ENCODE measurements around the gene KRT77. TPM values are rescaled to one million over a fixed set of nuclear protein-coding genes. Genes with fewer than 3 reads are reported as not detected.

The KRT77 gene
- total RNA-seq, 1 experiment from 2014 or later, result not detected

DNA sequence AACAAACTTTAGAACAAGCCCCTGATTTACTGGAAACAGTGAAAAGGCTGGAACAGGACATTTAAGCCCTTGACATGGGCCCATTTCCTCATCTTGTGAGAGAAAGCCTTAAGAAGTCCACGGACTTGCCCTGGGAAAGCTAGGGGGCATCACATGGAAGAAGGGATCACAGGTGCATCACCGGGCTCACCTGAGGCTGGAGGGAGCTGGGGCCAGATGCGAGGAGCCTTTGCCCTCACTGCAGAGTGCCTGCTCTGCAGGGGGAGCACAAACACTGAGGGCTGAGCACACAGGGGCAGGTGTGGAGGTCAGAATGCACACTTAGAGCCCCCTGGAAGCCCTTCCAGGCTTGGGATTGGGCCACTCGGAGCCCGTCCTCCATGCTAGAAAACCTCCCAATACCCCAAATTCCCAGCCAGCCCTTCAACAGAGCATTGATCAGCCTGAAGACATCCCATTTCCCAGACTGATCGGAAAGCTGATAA is 17.9 kb downstream of the KRT77 start:
- in situ Hi-C loops (cut with HindIII; ENCODE audit: low pct_unique_long_range_greater_than_20kb, low sequenced_read_pairs), result no loop called here

DNA sequence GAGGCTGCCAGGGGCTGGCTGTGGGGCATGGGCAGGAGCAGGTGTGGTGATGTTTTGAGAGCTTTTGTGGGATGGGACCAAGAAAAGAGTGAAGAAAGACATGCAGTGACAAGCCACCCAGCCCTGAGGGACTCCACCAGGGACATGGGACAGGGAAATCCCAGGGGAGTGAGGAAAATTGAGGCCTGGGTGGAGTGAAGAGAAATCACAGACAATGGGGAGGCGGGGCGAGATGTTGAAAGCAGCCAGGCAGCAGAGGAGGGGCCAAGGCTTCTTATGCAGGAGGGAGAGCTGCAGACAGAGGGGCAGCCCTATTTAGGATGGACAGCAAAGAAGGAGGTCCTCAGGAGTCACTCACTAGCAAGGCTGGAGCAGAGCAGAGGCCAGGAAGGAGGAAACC is 18.9 kb downstream of the KRT77 start:
- in situ Hi-C loops (cut with HindIII; ENCODE audit: low pct_unique_long_range_greater_than_20kb, low sequenced_read_pairs), result no loop called here
- DNase-seq (ENCODE audit: low read depth, low spot score), result no peak

More for the DNA sequence above, 17.9 kb downstream of the KRT77 start:
- no peak for DNase-seq (ENCODE audit: low read depth, low spot score)

DNA sequence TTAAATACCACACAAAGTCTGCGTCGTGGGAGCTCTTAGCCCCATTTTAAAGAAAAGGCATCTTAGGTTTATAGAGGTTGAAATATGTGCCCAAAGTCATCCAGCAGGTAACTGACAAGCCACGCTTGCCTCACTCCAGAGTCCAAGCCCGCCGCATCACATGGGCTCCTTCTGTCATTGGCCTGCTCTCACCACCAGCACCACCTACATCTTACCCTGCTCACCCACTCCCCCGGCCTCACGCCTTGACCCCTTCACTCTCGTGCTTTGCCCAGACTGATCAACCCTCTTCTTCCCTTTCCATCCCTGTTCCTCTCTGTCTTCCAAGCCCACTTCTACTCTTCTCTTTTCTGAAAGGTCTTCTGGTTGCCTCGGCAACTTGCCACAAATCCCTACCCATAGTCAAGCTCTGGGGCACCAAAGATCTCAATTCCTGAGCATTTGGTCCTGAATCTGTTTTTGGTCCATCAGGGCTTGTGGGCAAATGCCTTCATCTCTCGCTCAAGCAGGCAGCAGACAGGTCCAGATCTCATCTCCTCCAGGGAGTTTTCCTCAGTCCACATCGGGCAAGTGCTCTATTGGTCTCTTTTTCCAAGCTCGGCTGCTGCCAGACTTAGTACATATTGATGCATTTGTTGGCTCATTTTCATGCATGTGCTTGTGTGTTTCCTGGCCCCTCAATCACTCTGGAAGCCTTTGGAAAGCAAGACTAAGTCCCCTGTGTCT is 19.6 kb downstream of the KRT77 start:
- no peak for DNase-seq (ENCODE audit: low read depth, low spot score)
- in situ Hi-C loops (cut with HindIII; ENCODE audit: low pct_unique_long_range_greater_than_20kb, low sequenced_read_pairs), result no loop called here

DNA sequence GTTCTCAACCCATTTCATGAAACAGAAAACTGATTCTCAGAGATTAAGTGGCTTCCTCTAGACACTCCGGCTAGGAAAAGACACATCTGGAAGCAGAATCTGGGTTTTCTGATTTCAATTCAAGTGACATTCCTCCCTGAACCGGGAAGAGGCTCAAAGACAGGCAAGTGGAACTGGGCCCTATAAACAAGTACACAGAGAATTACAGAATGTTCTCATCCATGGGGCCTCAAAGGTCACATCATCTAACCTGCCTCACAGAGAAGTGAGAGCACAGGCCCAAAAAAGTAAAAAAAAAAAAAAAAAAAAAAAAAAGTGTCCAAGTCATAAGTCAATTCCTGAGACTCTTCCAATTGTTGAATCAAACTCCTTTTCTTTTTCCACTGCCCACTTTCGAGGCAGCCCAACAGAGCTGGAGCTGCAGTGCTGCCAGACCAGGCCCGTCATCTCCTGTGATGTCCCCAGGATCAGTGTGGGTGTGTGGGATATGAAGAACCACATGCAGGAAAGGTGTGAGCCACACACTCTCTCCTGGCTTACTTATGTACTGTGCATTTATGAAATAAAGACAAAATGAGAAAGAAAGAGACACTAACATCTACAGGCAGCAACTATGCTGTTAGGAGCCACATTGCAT is 20.3 kb downstream of the KRT77 start:
- in situ Hi-C loops (cut with HindIII; ENCODE audit: low pct_unique_long_range_greater_than_20kb, low sequenced_read_pairs), result no loop called here
- no peak for DNase-seq (ENCODE audit: low read depth, low spot score)

DNA sequence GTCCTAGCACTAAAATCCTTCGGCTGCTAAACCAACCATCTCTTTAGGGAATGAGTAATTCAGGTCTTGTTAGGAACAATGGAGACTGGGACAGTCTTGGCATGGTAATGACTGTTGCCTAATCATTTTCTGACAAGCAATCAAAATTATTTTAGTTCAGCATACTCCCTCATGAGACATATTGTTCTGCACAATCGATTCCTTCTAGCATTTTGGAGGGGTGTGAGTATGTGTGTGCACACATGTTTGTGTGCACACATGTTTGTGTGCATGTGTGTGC is 21.0 kb downstream of the KRT77 start:
- no peak for DNase-seq (ENCODE audit: low read depth, low spot score)
- in situ Hi-C loops (cut with HindIII; ENCODE audit: low pct_unique_long_range_greater_than_20kb, low sequenced_read_pairs), result no loop called here

DNA sequence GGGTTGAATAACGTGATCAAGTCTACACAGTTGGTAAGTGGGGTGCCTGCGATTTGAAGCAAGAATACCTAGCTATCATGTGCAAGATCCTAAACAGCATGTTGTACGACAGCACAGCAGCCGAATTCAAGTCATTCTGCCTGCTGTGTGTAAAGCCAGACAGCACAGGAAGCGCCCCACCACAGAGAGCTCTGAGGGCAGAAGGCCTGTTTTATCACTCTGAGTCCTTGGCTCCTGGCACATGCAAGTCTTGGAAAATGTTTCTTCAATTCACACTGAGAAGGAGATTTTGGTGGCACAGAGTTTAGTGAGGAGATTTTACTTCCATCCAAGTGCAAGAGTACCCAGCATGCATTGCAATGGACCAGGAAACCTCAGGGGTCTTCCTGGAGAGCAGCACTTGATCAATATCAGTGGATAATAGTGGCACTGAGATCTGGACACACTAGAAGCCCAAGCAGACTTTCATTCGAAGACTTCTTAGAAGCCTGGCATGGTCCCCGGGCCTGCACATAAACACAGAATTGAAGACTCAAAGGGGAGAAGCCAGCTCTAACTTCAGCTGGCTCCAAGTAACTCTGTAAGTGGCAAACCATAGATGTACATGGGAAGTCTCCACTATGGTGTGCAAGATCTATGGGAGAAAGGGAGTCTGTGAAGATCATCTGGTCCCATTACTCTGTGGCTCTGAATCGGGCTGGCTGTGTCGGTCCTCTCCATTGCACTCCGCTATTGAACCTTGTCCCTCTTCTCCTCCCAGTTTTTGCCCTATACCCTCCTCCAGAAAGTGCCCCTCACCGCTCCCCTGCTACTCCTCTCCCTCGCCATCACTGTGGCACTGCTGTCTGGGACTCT is 21.6 kb downstream of the KRT77 start:
- in situ Hi-C loops (cut with HindIII; ENCODE audit: low pct_unique_long_range_greater_than_20kb, low sequenced_read_pairs), result no loop called here
- DNase-seq (ENCODE audit: low read depth, low spot score), result no peak

DNA sequence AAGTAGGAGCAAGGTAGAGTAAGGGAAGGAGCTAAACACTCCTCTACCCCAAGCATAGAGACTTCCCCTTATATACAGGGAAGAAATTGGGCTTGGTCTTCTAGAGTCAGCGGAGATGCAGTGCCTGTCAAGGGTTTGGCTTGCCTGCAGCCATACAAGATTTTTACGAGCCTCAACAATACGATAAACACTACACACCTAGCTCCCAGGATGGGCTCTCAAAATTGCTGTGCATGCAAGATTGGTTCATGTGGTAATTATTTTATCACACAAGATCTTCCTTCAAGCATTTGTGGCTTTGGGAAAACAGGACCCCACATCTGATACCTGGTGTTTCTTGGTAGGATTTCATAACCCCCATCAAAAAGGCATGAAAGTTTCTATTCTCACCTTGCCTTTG is 23.0 kb downstream of the KRT77 start, which contains the start of gene KRT1:
Gene KRT1 (minus strand): TSS at position 45 of the 400 bp plus-strand sequence. CDS start 59 bp downstream, outside the sequence.
- no peak for DNase-seq (ENCODE audit: low read depth, low spot score)
- in situ Hi-C loops (cut with HindIII; ENCODE audit: low pct_unique_long_range_greater_than_20kb, low sequenced_read_pairs), result no loop called here

DNA sequence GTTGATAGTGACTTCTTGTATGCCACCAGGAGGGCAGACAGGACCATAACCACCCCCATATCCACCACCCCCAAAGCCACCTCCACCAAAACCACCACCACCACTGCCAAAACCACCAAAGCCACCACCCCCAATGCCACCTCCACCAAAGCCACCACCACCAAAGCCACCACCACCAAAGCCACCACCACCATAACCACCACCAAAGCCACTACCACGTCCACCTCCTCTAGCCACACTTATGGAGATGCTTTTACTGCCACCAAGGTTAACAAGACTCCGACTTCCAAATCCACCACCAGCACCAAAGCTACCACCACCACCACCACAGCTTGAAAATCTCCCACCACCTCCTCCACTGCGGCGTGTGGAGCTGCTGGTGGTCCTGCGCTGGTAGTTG is 23.4 kb downstream of the KRT77 start:
- in situ Hi-C loops (cut with HindIII; ENCODE audit: low pct_unique_long_range_greater_than_20kb, low sequenced_read_pairs), result no loop called here
- no peak for DNase-seq (ENCODE audit: low read depth, low spot score)

DNA sequence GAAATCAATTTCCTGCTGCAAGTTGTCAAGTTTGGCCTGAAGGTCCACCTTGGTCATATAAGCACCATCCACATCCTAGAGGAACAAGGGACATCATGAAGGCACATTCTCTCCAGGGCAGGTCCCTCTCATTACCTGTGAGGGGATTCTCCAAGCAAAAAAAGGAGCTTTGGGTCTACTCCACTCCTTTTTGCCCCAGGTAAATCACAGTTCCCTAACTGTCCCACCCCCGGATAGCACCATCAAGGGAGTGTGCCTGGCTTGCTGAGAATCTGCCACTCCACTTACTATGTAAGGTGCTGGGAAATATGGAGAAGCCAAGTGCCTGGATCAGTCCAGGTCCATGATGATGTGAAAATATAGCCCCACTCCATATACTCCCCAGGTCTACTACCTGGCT is 25.7 kb downstream of the KRT77 start:
- in situ Hi-C loops (cut with HindIII; ENCODE audit: low pct_unique_long_range_greater_than_20kb, low sequenced_read_pairs), result no loop called here

DNA sequence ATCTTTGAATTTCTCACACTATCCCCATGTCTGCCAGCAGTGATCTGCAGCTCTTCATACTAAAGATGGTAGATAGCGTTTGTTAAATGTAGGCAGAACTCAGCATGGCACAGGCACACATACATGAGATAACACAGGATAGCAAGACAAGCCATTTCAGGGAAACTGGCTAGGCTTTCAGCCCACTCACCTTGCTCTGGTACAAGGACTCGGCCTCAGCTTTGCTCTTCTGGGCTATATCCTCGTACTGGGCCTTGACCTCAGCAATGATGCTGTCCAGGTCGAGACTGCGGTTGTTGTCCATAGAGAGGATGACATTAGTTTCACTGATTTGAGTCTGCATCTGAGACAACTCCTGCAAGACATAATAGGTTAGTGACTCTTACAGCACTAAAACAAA is 26.2 kb downstream of the KRT77 start:
- DNase-seq (ENCODE audit: low read depth, low spot score), result no peak
- in situ Hi-C loops (cut with HindIII; ENCODE audit: low pct_unique_long_range_greater_than_20kb, low sequenced_read_pairs), result no loop called here

More for the DNA sequence above, 25.7 kb downstream of the KRT77 start:
- DNase-seq (ENCODE audit: low read depth, low spot score), result no peak

DNA sequence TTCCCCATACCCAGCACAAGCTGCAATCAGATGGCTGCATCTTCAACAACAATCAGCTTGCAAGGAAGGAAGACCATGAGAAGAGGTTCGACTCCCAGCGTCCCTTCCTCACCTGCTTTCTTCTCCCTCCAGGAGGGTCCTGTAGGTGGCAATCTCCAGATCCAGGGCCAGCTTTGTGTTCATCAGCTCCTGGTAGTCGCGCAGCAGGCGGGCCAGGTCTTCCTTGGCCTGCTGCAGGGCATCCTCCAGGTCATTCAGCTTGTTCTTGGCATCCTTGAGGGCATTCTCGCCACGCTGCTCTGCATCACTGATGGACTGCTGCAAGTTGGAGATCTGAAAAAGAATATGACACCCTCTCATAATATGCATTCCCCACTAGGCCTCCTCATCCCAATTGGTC is 27.2 kb downstream of the KRT77 start:
- in situ Hi-C loops (cut with HindIII; ENCODE audit: low pct_unique_long_range_greater_than_20kb, low sequenced_read_pairs), result no loop called here
- DNase-seq (ENCODE audit: low read depth, low spot score), result no peak

DNA sequence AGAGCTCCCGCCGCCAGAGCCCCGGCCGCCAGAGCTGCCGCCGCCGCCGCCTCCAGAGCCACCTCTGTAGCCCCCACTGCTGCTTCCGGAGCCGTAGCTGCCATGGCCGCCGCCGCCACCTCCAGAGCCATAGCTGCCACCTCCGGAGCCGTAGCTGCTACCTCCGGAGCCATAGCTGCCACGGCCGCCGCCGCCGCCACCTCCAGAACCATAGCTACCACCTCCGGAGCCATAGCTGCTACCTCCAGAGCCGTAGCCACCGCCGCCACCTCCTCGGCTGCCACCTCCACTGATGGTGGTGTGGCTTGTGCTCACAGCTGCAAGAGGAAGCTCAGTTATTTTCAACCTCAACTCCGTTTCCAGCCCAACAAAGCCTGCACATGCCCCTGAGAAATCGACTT is 28.0 kb downstream of the KRT77 start:
- in situ Hi-C loops (cut with HindIII; ENCODE audit: low pct_unique_long_range_greater_than_20kb, low sequenced_read_pairs), result no loop called here
- DNase-seq (ENCODE audit: low read depth, low spot score), result no peak

DNA sequence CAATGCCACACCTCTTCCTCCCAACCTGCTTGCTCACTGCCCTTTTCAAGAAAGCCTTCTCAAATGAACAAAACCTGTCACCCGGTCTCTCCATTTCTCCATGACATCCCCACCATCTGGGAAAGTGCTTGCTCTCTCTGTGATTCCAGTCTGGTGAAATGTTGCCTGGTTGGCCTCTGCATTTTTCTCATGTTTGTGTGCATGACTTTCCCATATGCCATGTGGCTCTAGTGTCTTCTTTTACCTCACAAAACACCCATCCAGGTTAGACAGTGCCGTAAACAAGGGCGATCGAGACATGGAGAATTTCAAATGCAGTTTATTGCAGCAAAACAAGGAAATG is 28.9 kb downstream of the KRT77 start:
- in situ Hi-C loops (cut with HindIII; ENCODE audit: low pct_unique_long_range_greater_than_20kb, low sequenced_read_pairs), result no loop called here
- DNase-seq (ENCODE audit: low read depth, low spot score), result no peak

DNA sequence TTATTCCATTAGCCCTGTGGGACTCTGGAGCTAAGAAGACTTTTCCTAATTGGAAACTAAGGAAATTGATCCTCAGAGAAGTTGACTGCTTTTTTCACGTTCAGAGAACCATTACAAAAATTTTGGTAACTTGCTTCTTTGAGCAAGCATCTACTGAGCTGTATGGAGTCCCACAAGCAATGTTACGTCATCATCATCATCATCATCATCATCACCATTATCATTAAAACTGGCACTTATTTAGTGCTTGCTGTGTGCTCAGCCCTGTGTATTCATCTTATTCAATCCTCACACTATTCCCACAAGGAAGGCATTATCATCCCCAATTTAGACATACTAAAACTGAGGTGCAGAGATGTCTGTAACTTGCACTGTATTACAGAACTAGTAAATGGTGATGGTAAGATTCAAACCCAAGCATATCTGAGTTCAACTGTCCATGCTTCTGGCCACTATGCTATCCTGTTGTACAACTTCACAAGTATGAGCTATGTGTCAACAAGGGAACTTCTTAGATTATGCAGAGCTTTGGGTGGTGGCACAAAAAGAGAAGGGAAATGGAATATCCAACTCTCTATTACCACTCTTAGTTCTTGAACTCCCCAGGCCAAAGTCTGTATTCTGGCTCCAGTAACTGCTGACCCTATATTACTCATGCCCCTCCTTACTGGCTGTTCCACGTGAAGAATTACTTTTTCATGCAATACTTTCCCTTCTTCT is 29.5 kb downstream of the KRT77 start:
- in situ Hi-C loops (cut with HindIII; ENCODE audit: low pct_unique_long_range_greater_than_20kb, low sequenced_read_pairs), result no loop called here
- no peak for DNase-seq (ENCODE audit: low read depth, low spot score)

DNA sequence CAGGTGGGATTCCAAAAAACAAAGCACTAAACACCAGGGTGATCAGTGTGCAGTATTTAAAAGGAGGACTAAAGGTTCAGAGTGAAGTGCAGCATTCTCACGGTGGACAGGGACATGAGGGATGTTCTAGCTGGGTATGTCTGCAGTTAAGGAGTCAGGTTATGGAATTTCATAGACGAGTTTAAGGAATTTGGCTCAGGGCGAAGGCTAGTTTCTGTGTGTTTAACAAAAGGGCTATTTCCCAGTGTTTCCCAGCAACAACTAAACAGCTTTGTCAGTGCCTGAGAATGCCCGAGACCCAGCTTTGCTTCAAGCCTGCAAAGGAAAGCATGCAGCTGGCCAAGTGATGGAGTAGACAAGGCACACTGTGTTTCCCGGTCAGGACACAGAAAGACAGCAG is 30.1 kb downstream of the KRT77 start:
- in situ Hi-C loops (cut with HindIII; ENCODE audit: low pct_unique_long_range_greater_than_20kb, low sequenced_read_pairs), result no loop called here
- no peak for DNase-seq (ENCODE audit: low read depth, low spot score)

DNA sequence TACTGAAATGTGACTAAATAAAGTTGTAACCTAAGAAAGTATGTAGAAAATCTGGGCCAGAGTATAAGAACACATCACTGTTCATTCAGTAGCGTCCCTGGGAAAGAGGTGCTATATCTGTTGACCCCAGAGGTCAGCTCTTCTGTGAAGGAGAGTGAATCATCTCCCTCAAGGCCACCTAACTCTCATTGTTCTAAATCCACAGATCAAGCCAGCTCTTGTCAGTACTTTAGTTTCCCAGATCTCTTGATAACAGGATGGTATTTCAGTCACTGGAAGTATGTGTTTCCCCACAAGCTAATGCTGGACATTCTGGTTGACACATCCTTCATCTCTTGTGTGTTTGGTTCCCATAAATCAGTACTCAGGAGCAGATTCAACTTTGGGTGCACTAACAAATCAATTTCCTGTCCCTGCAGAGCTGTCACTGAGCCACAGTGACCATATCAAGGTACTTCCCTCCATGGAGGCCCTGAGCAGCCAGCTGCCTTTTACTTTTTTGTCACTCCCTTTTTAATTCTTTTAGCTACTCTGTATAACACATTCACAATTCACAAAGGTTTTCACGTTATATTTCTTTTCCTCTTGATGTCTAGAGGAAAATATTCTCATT is 30.9 kb downstream of the KRT77 start:
- DNase-seq (ENCODE audit: low read depth, low spot score), result no peak
- in situ Hi-C loops (cut with HindIII; ENCODE audit: low pct_unique_long_range_greater_than_20kb, low sequenced_read_pairs), result no loop called here

DNA sequence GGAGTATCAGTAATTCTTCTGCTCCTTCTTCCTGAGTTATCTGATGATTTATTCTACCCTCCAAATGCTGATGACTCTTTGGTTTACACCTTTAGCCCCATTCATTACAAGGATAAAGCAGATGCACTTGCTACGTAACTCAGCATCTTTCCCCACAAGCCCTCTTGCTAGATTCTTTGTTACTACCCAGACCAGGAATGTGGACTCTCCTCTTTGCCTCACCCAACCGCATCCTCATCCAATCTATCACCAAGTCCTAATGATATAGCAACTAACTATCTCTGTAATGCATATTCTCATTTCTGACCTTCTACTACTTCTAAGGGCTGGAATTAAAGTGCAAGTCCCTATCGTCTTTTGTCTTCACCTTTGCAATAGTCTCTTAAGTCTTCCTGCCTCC is 32.4 kb downstream of the KRT77 start:
- in situ Hi-C loops (cut with HindIII; ENCODE audit: low pct_unique_long_range_greater_than_20kb, low sequenced_read_pairs), result no loop called here
- no peak for DNase-seq (ENCODE audit: low read depth, low spot score)

DNA sequence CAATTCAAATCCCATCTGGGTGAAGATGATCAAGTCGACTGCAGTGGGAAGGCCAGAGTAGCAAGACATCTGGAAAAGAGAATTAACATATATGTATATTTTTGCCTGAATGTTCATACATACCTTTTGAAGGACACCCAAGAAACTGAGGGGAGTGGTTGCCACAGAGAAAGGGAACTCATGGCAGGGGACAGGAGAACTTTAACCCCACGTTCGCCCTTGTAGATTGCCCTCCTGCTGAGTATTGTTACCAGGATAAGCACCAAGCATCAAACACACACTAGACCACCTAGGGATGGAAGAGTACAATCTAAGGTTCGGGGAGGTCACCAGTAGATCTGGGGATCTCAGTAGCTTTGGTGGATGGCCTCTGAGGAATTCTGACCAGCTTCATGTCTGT is 32.8 kb downstream of the KRT77 start:
- in situ Hi-C loops (cut with HindIII; ENCODE audit: low pct_unique_long_range_greater_than_20kb, low sequenced_read_pairs), result no loop called here
- no peak for DNase-seq (ENCODE audit: low read depth, low spot score)
